MM.1S (cell line): Measurements from ENCODE around the gene ROCK2.

Source experiments
- DNase-seq: peaks from one replicate; pipeline ENCODE4 v3.0.0-alpha.2; 2015
- H2AFZ ChIP-seq: fragments of 300-600 bp; sonication (generic); 2 replicates; pipeline ENCODE4 v1.6.0; 2016; ENCODE audit warnings: antibody characterized with exemption, low read length
- H3F3A ChIP-seq: fragments of 300-600 bp; sonication (generic); 2 replicates; pipeline ENCODE4 v1.6.1; 2016; ENCODE audit warnings: mild to moderate bottlenecking, antibody characterized with exemption, low read length, moderate library complexity, mixed read lengths; ENCODE audit not compliant: insufficient read depth
- H3K27ac ChIP-seq: fragments of 300-600 bp; sonication (generic); 2 replicates; pipeline ENCODE4 v1.5.1; 2016; ENCODE audit warnings: mild to moderate bottlenecking, low read length
- H3K27me3 ChIP-seq: fragments of 300-600 bp; sonication (generic); replicated peaks from 2 replicates; pipeline ENCODE4 v1.6.0; 2016; ENCODE audit warnings: low read length; ENCODE audit not compliant: insufficient read depth
- H3K36me3 ChIP-seq: fragments of 300-600 bp; sonication (generic); replicated peaks from 2 replicates; pipeline ENCODE4 v1.6.1; 2016; ENCODE audit warnings: mild to moderate bottlenecking, low read length, mixed read lengths; ENCODE audit not compliant: insufficient read depth
- H3K4me1 ChIP-seq: fragments of 300-600 bp; sonication (generic); 2 replicates; pipeline ENCODE4 v1.6.1; 2016; ENCODE audit warnings: low read length, mixed read lengths
- H3K4me2 ChIP-seq: fragments of 300-600 bp; sonication (generic); 2 replicates; pipeline ENCODE4 v1.6.0; 2016; ENCODE audit warnings: low read depth, low read length
- H3K4me3 ChIP-seq: fragments of 300-600 bp; sonication (generic); 2 replicates; pipeline ENCODE4 v1.5.1; 2016; ENCODE audit warnings: low read length, mixed read lengths
- H3K79me2 ChIP-seq: fragments of 300-600 bp; sonication (generic); 2 replicates; pipeline ENCODE4 v1.6.1; 2016; ENCODE audit warnings: mixed run types, low read length, mixed read lengths
- H3K9ac ChIP-seq: fragments of 300-600 bp; sonication (generic); 2 replicates; pipeline ENCODE4 v1.6.1; 2016; ENCODE audit warnings: low read length, mixed read lengths
- H3K9me2 ChIP-seq: fragments of 300-600 bp; sonication (generic); replicated peaks from 2 replicates; pipeline ENCODE4 v1.6.1; 2016; ENCODE audit warnings: mild to moderate bottlenecking, low read length, mixed read lengths; ENCODE audit not compliant: insufficient read depth
- H3K9me3 ChIP-seq: fragments of 300-600 bp; sonication (generic); replicated peaks from 2 replicates; pipeline ENCODE4 v1.6.1; 2016; ENCODE audit warnings: mild to moderate bottlenecking, low read length, mixed read lengths; ENCODE audit not compliant: insufficient read depth
- H4K20me1 ChIP-seq: fragments of 300-600 bp; sonication (generic); 2 replicates; pipeline ENCODE4 v1.6.1; 2016; ENCODE audit warnings: mild to moderate bottlenecking, low read length, moderate library complexity, mixed read lengths; ENCODE audit not compliant: insufficient read depth
- CTCF ChIP-seq: fragments of 300-600 bp; sonication (generic); IDR thresholded peaks from 2 replicates; pipeline ENCODE4 v1.5.1; 2016; ENCODE audit warnings: antibody characterized with exemption, low read length, mixed read lengths
- EZH2 ChIP-seq: fragments of 300-600 bp; sonication (generic); optimal IDR thresholded peaks from 2 replicates; pipeline ENCODE3; 2017; ENCODE audit warnings: low read depth, mild to moderate bottlenecking, antibody characterized with exemption, low read length, mixed read lengths
- EZH2phosphoT487 ChIP-seq: fragments of 300-600 bp; sonication (generic); IDR thresholded peaks from 2 replicates; pipeline ENCODE4 v1.6.1; 2018; ENCODE audit warnings: antibody characterized with exemption, low read length

Gene ROCK2

DNA sequence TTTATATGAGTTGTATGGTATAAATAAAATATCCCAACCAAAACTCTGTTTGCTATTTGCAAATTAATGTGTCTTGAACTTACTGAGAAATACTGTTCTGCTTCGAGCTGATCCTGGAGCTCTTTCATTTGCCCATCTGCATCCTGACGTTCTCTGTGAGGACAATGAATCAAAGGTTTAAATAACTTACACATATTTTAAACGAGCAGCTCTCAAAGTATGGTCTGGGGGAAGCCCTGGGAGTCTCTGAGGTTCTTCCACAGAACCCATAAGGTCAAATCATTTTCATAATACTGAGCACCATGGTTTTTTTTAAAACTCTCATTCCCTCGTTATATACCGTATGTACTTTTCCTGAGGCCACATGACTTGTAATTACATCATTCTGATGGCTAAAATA lies 142.5 kb downstream of the ROCK2 start:
- Histone ChIP-seq H3K4me3 (no peak overlapping the region), H3K4me2 (no peak overlapping the region), H3K27ac (no peak overlapping the region), H3K4me1 (no peaks in the 10 kb centered on the region), H3K9ac (no peak overlapping the region), H3K9me2 (no peaks in the 10 kb centered on the region), H3K79me2 (no peaks in the 10 kb centered on the region), H4K20me1 (no peaks in the 10 kb centered on the region), H3K36me3 (no peaks in the 10 kb centered on the region), H2AFZ (no peak overlapping the region), H3K9me3 (no peaks in the 10 kb centered on the region), H3K27me3 (no peaks in the 10 kb centered on the region), H3F3A (0 out of 2 replicates have a peak, but pooled peaks cover 3% of the 10 kb centered on the region)
- TF ChIP-seq EZH2phosphoT487 (no peak), EZH2 (no peak), CTCF (no peak)
- no peak for DNase-seq

- H3K9me3 ChIP-seq = no peaks in the 10 kb centered on the region
- H3K9me2 ChIP-seq = no peaks in the 10 kb centered on the region
- no peaks in the 10 kb centered on the region for H3K27me3 ChIP-seq
- no peak overlapping the region for H3K27ac ChIP-seq
- no peaks in the 10 kb centered on the region for H4K20me1 ChIP-seq
- TF ChIP-seq EZH2 = no peak
- TF ChIP-seq EZH2phosphoT487 = no peak
- TF ChIP-seq CTCF = no peak
- no peak overlapping the region for H3K4me2 ChIP-seq
- H3K9ac ChIP-seq = no peak overlapping the region
- no peaks in the 10 kb centered on the region for H3K36me3 ChIP-seq
- H3F3A ChIP-seq = 0 out of 2 replicates have a peak, but pooled peaks cover 3% of the 10 kb centered on the region
- DNase-seq = no peak
- H3K4me3 ChIP-seq = no peak overlapping the region
- H3K4me1 ChIP-seq = no peaks in the 10 kb centered on the region
- no peaks in the 10 kb centered on the region for H3K79me2 ChIP-seq
- H2AFZ ChIP-seq = no peak overlapping the region
Measured at GRCh38 chr2:11200651-11201050, 143.8 kb downstream of the ROCK2 start.

DNA sequence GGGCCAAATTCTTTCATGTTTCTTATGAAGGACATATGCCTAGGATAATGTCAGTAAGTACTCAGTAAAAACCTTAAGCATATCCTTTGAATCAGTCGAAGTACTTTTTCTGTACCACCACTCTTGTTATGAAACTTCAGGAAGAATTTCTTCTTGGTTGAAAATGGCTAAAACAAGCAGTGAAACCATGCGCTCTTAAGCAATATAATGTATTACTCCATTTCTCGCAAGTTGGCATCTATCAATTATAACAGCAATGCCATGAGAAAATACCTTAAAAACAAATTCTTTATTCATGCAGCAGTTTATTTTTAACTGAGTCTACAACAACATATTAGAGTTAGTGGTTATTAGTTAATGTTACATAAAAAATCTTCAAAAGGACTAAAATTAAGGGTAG lies 148.2 kb downstream of the ROCK2 start:
- no peak for DNase-seq
- Histone ChIP-seq H2AFZ (no peak overlapping the region), H3K4me3 (no peak overlapping the region), H3K9me3 (no peaks in the 10 kb centered on the region), H3K4me1 (no peaks in the 10 kb centered on the region), H3K9ac (no peak overlapping the region), H3K36me3 (no peaks in the 10 kb centered on the region; the same call in 1 of the 2 replicates), H3K27ac (no peak overlapping the region), H3K79me2 (no peaks in the 10 kb centered on the region), H3K4me2 (no peak overlapping the region), H3K9me2 (no peaks in the 10 kb centered on the region), H4K20me1 (no peaks in the 10 kb centered on the region), H3F3A (0 out of 2 replicates have a peak, but pooled peaks cover 3% of the 10 kb centered on the region), H3K27me3 (no peaks in the 10 kb centered on the region)
- TF ChIP-seq EZH2 (no peak), CTCF (no peak), EZH2phosphoT487 (no peak)
